Forelimb muscle (tissue), 1 donor: ENCODE measurements around the gene CD1B. TPM values are rescaled to one million over a fixed set of nuclear protein-coding genes. Genes with fewer than 3 reads are reported as not detected.
"Not testable (repeated sequence)": the region's sequence is repeated elsewhere in the genome, so short reads cannot be mapped to it uniquely, and the experiment has no call there.

Experiments used
- DNase-seq: peaks from one replicate; pipeline ENCODE4 v3.0.0-alpha.2; 2013; ENCODE audit warnings: low read depth
- polyA plus RNA-seq: library from polyadenylated mRNA; unstranded; fragments of 120-200 nt; gene quantifications from one replicate; pipeline ENCODE4 v1.2.1, GENCODE V29; 2013; ENCODE audit not compliant: insufficient read length

The CD1B gene
- polyA plus RNA-seq, 1 donor, result not detected

DNA sequence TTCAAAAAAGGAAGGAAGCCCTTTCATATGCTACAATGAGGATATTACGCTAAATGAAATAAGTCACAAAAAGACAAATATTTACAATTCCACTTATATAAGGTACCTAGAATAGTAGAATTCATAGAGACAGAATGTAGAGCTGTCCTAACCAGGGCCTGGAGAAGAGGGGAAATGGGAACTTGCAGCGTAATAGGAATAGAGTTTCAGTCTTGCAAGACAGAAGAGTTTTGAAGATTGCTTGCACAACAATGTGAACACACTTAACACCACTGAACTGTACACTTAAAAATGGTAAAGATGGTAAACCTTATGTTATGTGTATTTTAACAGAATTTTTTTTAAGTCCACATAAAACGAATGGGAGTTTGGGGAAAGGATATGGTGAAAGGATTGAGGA, 2.9 kb downstream of the CD1B start:
- no peak for DNase-seq

- DNase-seq, result no peak
Measured at GRCh38 chr1:158327481-158327880, 3.9 kb downstream of the CD1B start.

- DNase-seq, result no peak
Measured at GRCh38 chr1:158324395-158324794, 6.9 kb downstream of the CD1B start.

GRCh38 chr1:158323866-158324265, 7.5 kb downstream of the CD1B start:
- no peak for DNase-seq

DNA sequence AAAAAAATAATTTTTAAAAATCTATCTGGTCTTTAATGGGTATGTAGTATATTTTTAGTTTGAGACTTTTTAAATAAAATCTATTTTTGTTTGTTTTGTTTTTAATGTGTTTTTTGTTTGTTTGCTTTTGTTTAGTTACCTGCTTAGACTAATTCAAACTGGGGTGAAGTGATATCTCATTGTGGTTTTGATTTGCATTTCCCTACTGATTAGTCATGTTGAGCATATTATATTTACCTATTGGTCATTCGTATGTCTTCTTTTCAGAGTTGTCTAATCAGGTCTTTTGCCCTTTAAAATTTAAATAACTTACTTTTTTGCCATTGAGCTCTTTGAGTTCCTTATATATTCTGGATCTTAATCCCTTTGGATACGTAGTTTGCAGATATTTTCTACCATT, 20.3 kb downstream of the CD1B start:
- no peak for DNase-seq

GRCh38 chr1:158310623-158311022, 20.7 kb downstream of the CD1B start:
- no peak for DNase-seq

DNA sequence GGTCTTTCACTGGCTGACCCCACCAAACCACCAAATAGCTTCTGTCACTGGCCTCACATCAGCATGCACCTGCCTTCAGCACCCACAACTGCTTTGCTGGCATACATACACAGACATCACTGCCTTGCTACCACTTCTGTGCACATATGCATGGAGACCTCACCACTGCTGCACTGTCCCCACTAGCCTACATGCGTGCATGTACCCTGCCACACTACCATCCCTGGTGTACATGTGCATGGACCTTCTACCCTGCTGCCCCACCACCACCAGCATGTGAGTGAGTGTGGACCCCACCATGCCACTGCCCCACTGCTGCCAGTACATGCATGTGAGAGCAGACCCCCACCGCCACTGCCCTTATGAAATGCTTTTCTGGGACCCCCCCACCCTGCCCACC, 35.5 kb downstream of the CD1B start:
- no peak for DNase-seq

GRCh38 chr1:158290321-158290844, 40.9 kb downstream of the CD1B start:
- DNase-seq, result no peak

GRCh38 chr1:158289811-158290210, 41.5 kb downstream of the CD1B start, which contains the start of gene CD1C:
CD1C (plus strand) TSS chr1:158289923; CDS start chr1:158290065, 142 bp downstream.
- no peak for DNase-seq

GRCh38 chr1:158286941-158287346, 44.4 kb downstream of the CD1B start:
- no peak for DNase-seq

- DNase-seq, result no peak
Measured at GRCh38 chr1:158286487-158286886, 44.8 kb downstream of the CD1B start.

DNA sequence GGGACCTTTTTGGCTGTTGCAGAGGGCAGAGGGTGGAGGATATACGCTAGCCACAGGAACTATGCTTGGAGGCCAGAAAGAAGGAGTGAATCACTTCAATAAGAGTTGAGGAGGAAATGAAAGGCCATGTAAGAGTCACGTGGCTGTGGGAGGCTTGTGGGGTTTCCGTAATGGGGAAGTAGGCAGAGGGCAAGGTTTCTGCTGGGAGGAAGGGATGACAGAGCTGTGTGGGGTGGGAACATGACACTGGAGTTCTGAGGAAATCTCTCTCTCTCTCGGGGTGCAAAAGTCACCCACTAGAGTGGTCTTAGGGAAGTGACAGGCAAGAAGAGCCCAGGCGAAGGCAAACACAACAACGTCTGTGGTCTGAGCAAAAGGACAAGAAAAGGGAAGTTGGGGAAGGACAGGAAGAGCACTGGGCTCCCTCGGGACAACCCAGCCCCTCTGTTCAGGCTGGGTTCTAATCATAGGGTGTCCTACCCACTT, 45.5 kb downstream of the CD1B start:
- peak; percentile 29 for DNase-seq

GRCh38 chr1:158283965-158284364, 47.4 kb downstream of the CD1B start:
- no peak for DNase-seq

DNA sequence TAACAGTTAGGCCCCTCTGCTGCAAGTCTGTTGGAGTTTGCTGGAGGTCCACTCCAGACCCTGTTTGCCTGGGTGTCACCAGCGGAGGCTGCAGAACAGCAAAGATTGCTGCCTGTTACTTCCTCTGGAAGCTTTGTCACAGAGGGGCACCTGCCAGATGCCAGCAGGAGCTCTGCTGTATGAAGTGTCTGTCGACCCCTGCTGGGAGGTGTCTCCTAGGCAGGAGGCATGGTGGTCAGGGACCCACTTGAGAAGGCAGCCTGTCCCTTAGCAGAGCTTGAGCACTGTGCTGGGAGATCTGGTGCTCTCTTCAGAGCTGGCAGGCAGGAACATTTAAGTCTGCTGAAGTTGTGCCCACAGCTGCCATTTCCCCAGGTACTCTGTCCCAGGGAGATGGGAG, 48.9 kb downstream of the CD1B start:
- DNase-seq, result not testable (repeated sequence)

Other genes with a start within 250 kb of the CD1B start
- gene CD1D, start 150.6 kb downstream of the CD1B start, polyA plus RNA-seq, result 1.3 TPM
- not detected for gene CD1A, start 77.1 kb downstream of the CD1B start, polyA plus RNA-seq
- 1.4 TPM for gene CD1C, start 41.6 kb downstream of the CD1B start, polyA plus RNA-seq
- gene CD1E, start 22.4 kb upstream of the CD1B start, polyA plus RNA-seq, result 0.35 TPM
- gene OR10T2, start 67.9 kb upstream of the CD1B start, polyA plus RNA-seq, result not detected
- gene OR10K2, start 94.7 kb upstream of the CD1B start, polyA plus RNA-seq, result not detected
- 0.04 TPM for gene OR10K1, start 130.3 kb upstream of the CD1B start, polyA plus RNA-seq
- not detected for gene OR10R2, start 140.7 kb upstream of the CD1B start, polyA plus RNA-seq
- not detected for gene OR6Y1, start 222.9 kb upstream of the CD1B start, polyA plus RNA-seq
- not detected for gene OR6P1, start 239.0 kb upstream of the CD1B start, polyA plus RNA-seq
- gene OR10X1, start 248.4 kb upstream of the CD1B start, polyA plus RNA-seq, result not detected